Body of pancreas (tissue), 4 donors: ENCODE data around the gene CD3D.

Source experiments
- CTCF ChIP-seq, 7 experiments: fragments of 450-650 bp in 4 of 7; fragments of 200-600 bp in 3 of 7; sonication (generic) in 3 of 7; IDR thresholded peaks; one replicate each; pipeline ENCODE4 v1.5.1; 2016 to 2019; ENCODE audit warnings: antibody characterized with exemption in 7 of 7
- POLR2A ChIP-seq, 3 donors: fragments of 450-650 bp; IDR thresholded peaks; one replicate each; pipeline ENCODE4 v1.6.1; 2016; ENCODE audit warnings: antibody characterized with exemption in 3 of 3, mild to moderate bottlenecking in 2 of 3

- no peak for TF ChIP-seq CTCF (IDR thresholded peaks at IDR 0.05)
- TF ChIP-seq POLR2A (IDR thresholded peaks at IDR 0.05), result no peak
These were observed 7.8 kb downstream of the CD3D start for GRCh38 chr11:118334745-118335144.
